ENCODE results near the gene SNRNP27. TPM values are rescaled to one million over a fixed set of nuclear protein-coding genes. Genes with fewer than 3 reads are reported as not detected.

SNRNP27 gene
- 10 to 100 TPM; 33.2 to 51.3 TPM for total RNA-seq
- polyA plus RNA-seq = 10 to 100 TPM; 32.0 to 38.9 TPM
- long read RNA-seq, donor 1, transcript SNRNP27-201 (6 exons, 1,802 nt) = major isoform, 22 of 34 reads
- long read RNA-seq, donor 1, partial matches to known transcripts = 10 of 34 reads
- long read RNA-seq, donor 1, other reads (novel, unspliced or antisense) = 0 of 34 reads
- long read RNA-seq, donor 2, transcript SNRNP27-201 (6 exons, 1,802 nt) = major isoform, 10 of 10 reads
- long read RNA-seq, donor 2, partial matches to known transcripts = 0 of 10 reads
- long read RNA-seq, donor 2, other reads (novel, unspliced or antisense) = 0 of 10 reads
- long read RNA-seq, donor 3, transcript SNRNP27-201 (6 exons, 1,802 nt) = major isoform, 15 of 22 reads
- long read RNA-seq, donor 3, partial matches to known transcripts = 6 of 22 reads
- long read RNA-seq, donor 3, other reads (novel, unspliced or antisense) = 0 of 22 reads
- long read RNA-seq, donor 4, transcript SNRNP27-201 (6 exons, 1,802 nt) = major isoform, 20 of 36 reads
- long read RNA-seq, donor 4, partial matches to known transcripts = 14 of 36 reads
- long read RNA-seq, donor 4, other reads (novel, unspliced or antisense) = 0 of 36 reads
- long read RNA-seq, donor 5, transcript SNRNP27-201 (6 exons, 1,802 nt) = major isoform, 24 of 36 reads
- long read RNA-seq, donor 5, partial matches to known transcripts = 10 of 36 reads
- long read RNA-seq, donor 5, other reads (novel, unspliced or antisense) = 0 of 36 reads

GRCh38 chr2:69893684-69894551 lies at the start of gene SNRNP27:
Gene SNRNP27 (plus strand): TSS chr2:69893956. CDS start chr2:69893985, 29 bp downstream.
- WGBS, 2 donors = 0% methylated on average over 32 of the region's 32 CpGs
- Histone ChIP-seq H3K36me3 (ENCODE audit: control insufficient read depth in 4 of 4, insufficient read depth in 4 of 4, low read length in 4 of 4) (peaks cover 2 to 29% (median 16%) of the 10 kb centered on the region in 4 donors), H3K27me3 (ENCODE audit: control insufficient read depth in 3 of 3, insufficient read depth in 3 of 3, low read length in 2 of 3) (no peaks in the 10 kb centered on the region), H3K9ac (ENCODE audit: insufficient read depth in 1 of 2, low read length in 2 of 2) (peak within 1 kb of the TSS; percentile 97 to 98), H3K9me3 (ENCODE audit: control insufficient read depth in 4 of 4, insufficient read depth in 3 of 4, low read length in 3 of 4) (no peaks in the 10 kb centered on the region), H3K27ac (ENCODE audit: low read depth in 1 of 2, low read length in 1 of 2) (peak within 1 kb of the TSS; percentile 58 to 84), H3K4me1 (ENCODE audit: control insufficient read depth in 5 of 5, insufficient read depth in 5 of 5, low read length in 5 of 5) (peaks cover 0 to 12% (median 3%) of the 10 kb centered on the region in 5 donors), H3K4me3 (peak within 1 kb of the TSS; percentile 83)
- peak; percentile 88 to 92 (median 92) for DNase-seq
- peak; percentile 88 for ATAC-seq (ENCODE audit: insufficient read depth, low FRiP score)
- no peak for TF ChIP-seq CTCF (IDR thresholded peaks at IDR 0.05; ENCODE audit: control extremely low read depth, extremely low read depth)

GRCh38 chr2:69843993-69844392 lies 49.8 kb upstream of the SNRNP27 start:
- DNase-seq = no peak
- no peak for TF ChIP-seq CTCF (IDR thresholded peaks at IDR 0.05; ENCODE audit: control extremely low read depth, extremely low read depth)
- Histone ChIP-seq H3K36me3 (ENCODE audit: control insufficient read depth in 4 of 4, insufficient read depth in 4 of 4, low read length in 4 of 4) (peaks cover 5 to 26% (median 11%) of the 10 kb centered on the region in 4 donors), H3K4me3 (no peak overlapping the region), H3K27ac (ENCODE audit: low read depth in 1 of 2, low read length in 1 of 2) (no peak overlapping the region), H3K27me3 (ENCODE audit: control insufficient read depth in 3 of 3, insufficient read depth in 3 of 3, low read length in 2 of 3) (no peaks in the 10 kb centered on the region), H3K9me3 (ENCODE audit: control insufficient read depth in 4 of 4, insufficient read depth in 3 of 4, low read length in 3 of 4) (no peaks in the 10 kb centered on the region), H3K4me1 (ENCODE audit: control insufficient read depth in 5 of 5, insufficient read depth in 5 of 5, low read length in 5 of 5) (no peaks in the 10 kb centered on the region), H3K9ac (ENCODE audit: insufficient read depth in 1 of 2, low read length in 2 of 2) (no peak overlapping the region)
- ATAC-seq (ENCODE audit: insufficient read depth, low FRiP score) = no peak

GRCh38 chr2:69844560-69844959 lies 49.2 kb upstream of the SNRNP27 start:
- TF ChIP-seq CTCF (IDR thresholded peaks at IDR 0.05; ENCODE audit: control extremely low read depth, extremely low read depth) = no peak
- Histone ChIP-seq H3K27ac (ENCODE audit: low read depth in 1 of 2, low read length in 1 of 2) (no peak overlapping the region), H3K36me3 (ENCODE audit: control insufficient read depth in 4 of 4, insufficient read depth in 4 of 4, low read length in 4 of 4) (peaks cover 5 to 26% (median 13%) of the 10 kb centered on the region in 4 donors), H3K4me1 (ENCODE audit: control insufficient read depth in 5 of 5, insufficient read depth in 5 of 5, low read length in 5 of 5) (no peaks in the 10 kb centered on the region), H3K4me3 (no peak overlapping the region), H3K9ac (ENCODE audit: insufficient read depth in 1 of 2, low read length in 2 of 2) (no peak overlapping the region), H3K27me3 (ENCODE audit: control insufficient read depth in 3 of 3, insufficient read depth in 3 of 3, low read length in 2 of 3) (no peaks in the 10 kb centered on the region), H3K9me3 (ENCODE audit: control insufficient read depth in 4 of 4, insufficient read depth in 3 of 4, low read length in 3 of 4) (no peaks in the 10 kb centered on the region)
- no peak for ATAC-seq (ENCODE audit: insufficient read depth, low FRiP score)
- 95 to 96% methylated on average over 3 of the region's 3 CpGs for WGBS, 2 donors
- DNase-seq = no peak
